ENCODE results near the gene CUBN.

CUBN gene

DNA sequence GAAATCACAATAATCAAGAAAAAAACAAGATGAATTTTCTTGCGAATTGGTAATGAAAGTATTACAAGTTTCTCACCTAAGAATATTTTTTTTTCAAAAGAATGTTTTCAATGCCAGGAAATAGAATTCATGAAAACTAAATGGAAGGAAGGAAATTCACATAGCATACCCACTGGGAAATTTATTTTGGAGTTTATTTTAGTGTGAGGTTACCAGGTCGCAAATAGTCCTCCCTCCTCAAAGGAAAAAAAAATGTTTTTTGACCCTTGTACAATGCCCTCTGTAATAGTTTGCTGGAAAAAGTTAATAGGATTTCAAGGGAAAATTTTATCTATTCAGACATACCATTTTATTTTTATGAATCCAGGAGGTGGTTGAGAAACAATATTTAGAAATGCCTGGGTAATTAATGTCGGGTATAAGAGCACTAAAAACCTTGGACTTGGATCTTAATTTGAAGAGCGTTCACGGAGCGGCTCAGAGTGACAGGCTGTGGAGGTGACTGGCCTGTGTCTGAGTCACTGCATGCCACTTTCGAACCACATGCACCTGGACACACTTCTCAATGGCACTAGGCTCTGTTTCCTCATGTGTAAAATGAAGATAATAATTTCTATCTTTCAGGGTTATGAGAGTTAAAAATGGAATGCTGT lies 28.2 kb downstream of the CUBN start:
- DNase-seq = no peak

- DNase-seq = no peak
Measured at GRCh38 chr10:17100586-17100985, 29.0 kb downstream of the CUBN start.

DNA sequence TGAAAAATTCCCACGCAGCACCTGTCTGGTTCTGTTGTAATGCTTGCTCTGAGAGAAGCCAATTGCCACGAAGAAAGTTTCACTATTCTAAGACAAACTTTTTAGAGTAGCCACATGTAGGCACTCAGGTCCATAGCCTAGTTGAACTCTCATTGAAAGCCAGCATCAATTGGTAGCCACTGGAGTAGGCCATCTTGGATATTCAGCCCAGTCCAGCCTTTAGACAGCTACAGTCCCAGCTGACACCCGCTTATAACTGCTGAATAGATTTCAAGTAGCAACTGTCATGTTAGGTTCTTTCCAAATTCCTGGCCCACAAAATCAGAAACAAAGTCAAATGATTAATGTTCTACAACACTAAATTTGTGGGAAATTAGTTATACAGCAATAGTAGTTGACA lies 31.6 kb downstream of the CUBN start:
- no peak for DNase-seq

DNA sequence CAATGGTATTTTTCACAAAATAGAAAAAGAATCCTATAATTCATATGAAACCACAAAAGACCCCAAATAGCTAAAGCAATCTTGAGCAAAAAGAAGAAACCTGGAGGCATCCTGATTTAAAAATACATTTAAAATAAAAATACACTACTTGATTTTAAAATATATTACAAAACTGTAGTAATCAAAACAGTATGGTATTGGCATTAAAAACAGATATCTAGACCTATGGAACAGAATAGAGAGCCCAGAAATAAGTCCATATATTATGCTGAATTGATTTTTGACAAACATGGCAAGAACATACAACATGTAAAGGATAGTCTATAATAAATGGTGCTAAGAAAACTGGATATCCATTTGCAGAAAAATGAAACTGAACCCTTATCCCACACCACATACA lies 34.8 kb downstream of the CUBN start:
- no peak for DNase-seq

DNA sequence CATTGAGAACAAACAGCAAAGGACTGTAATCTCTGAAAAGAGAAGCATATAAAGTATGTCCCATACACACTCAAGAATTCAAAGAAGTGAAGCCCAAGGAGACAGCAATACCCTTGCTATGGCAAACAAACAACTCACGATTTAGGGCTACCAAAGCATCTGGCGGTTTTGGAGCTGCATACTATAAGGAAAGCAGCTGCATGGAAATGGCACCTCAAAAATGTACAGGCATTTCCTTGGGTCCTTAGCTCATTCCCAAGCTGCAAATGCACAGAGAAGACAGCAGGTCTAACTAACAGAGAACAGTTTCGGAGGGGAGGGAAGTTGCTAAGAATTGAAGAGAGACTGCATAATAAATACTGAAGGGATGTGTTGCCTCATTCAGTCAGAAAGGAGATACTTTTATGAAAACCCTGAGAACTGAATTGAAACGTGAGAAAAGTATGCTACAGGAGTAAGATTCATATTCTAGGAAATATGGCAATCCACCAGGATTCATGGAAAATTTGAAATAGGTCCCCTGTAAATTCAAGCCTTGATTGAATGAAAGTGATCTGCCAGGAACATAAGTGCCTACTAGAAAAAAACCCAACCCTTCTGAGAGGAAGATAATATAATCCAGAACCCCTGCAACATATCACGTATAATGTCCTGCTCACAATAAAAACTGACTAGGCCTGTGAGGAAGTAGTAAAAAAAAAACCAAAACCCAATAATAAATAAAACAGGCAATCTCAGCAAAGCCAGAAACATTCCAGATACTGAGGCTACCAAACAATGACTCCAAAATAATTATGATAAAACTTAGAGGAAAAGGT lies 36.4 kb downstream of the CUBN start:
- DNase-seq = no peak

- DNase-seq = no peak
Measured at GRCh38 chr10:17092216-17092944, 37.2 kb downstream of the CUBN start.

GRCh38 chr10:17088118-17088806 lies 41.3 kb downstream of the CUBN start:
- DNase-seq = no peak

GRCh38 chr10:17086865-17087367 lies 42.7 kb downstream of the CUBN start:
- no peak for DNase-seq

DNA sequence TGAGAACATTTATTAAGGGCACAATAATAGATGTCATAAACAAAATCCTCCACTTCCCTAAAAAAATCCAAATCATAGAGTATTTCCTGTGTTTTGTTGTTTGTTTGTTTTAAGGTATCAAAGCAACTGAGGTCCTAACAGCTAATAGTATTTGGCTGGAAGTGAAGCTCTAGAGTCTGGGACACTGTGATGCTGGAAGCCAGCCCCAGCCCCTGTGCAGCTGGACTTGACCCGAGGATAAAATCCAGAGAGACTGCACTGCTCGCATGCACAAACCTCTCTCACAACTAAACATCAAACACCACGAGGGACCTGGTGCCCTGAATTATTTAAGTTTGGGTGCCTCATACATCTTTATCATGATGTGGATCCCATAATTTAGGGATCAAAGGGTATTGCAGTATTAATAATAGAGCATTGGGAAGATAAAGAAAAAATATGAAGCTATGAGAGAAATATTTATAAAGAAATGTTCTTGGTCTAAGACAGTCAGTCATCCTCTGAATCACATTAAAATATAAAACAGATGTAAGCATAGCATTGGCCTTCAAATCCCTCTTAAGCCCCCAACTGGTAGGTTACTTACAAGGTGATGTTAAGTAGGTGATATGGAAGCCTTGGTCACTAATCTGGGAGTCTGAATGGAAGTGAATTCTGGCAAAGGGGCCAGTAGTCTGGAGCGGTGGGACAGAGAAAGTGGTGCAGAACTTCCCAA lies 44.4 kb downstream of the CUBN start:
- no peak for DNase-seq

- DNase-seq = no peak
Measured at GRCh38 chr10:17084258-17084657, 45.4 kb downstream of the CUBN start.

GRCh38 chr10:17081431-17081830 lies 48.2 kb downstream of the CUBN start:
- no peak for DNase-seq

DNA sequence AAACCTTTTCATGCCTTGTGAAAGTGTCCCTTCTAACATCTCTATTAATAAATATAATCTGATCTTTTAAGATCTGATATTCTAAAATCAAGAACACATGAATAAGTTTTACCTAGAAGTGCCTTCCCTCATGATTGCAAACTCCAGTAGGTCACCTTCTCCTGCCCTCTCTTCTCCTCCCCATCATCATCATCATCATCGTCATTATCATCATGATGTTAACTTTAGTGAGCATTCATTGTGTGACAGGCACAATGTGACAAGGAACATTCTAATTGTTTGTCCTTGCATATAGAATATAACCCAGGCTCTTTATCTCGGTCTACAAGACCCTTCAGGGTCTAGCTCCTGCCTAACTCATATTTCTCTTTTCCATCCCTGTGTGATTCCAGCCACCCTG lies 51.7 kb downstream of the CUBN start:
- DNase-seq = no peak

GRCh38 chr10:17077346-17077781 lies 52.2 kb downstream of the CUBN start:
- DNase-seq = no peak

DNA sequence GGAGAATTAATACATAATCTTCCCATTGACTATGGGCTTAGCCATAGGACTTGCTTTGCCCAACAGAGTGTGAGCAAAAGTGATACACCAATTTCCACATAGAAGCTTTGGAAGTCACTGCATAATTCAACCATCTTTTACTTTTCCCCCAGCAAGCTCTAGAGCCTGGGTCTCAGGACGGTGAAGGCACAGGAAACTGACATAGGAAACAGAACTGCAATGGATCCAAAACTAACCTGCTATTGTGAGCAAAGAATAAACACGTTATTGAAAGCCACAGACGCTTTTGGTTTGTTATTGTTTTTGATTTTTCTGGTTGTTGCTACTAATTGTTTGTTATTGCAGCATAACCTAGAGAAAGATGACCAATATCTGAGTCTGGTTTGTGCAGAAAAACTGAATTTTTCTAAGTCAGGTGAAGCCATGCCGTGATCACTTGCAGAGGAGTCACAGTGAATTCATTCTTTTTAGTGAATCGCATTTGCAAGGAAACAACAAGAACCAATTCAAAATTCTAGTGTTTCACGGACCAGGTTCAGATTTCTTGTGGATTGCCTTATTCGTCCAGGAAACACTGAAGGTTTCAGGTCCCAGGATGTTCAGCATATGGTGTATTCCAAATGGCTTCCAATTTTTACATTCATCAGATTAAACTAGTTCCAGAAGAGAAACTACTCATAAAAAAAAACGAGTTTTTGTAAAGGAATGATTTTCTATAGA lies 52.8 kb downstream of the CUBN start:
- no peak for DNase-seq

- DNase-seq = no peak
Measured at GRCh38 chr10:17075533-17076359, 53.9 kb downstream of the CUBN start.

GRCh38 chr10:17074541-17074847 lies 55.1 kb downstream of the CUBN start:
- no peak for DNase-seq

DNA sequence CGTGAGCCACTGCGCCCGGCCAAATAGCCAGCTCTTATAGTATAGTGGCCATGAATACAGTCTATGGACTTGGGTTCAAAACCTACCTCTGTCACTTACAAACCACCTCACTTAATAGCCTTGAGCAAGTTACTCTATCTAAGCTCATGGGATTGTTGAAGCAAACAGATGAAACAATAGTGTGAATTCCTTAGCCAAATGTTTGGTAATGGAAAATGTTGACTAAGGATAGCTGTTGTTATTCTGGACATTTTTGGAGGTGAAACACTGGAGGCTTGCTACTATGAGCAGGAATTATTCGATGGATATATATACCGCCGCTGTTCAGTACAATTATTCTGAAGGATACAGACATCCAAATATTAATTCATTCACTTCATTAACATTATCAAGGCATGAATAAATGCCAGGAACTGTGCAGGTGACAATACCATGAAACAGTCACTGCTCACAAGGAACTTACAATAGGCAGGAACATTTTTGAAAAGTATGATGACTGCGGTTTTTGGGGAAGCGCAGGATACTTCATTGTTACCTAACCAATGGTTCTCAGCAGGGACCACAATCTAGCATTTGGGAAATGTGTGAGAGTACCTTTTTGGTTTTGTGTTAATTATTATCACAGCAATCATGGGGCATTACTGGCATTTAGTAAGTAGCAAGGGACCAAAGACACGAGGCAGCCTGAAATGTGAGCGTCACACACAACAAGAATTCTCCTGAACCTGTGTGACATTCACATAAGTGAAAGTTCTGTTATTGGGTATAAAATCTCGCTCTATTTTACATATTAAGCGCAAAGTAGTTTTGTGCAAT lies 55.7 kb downstream of the CUBN start:
- DNase-seq = no peak

GRCh38 chr10:17068953-17069352 lies 60.7 kb downstream of the CUBN start:
- DNase-seq = no peak

DNA sequence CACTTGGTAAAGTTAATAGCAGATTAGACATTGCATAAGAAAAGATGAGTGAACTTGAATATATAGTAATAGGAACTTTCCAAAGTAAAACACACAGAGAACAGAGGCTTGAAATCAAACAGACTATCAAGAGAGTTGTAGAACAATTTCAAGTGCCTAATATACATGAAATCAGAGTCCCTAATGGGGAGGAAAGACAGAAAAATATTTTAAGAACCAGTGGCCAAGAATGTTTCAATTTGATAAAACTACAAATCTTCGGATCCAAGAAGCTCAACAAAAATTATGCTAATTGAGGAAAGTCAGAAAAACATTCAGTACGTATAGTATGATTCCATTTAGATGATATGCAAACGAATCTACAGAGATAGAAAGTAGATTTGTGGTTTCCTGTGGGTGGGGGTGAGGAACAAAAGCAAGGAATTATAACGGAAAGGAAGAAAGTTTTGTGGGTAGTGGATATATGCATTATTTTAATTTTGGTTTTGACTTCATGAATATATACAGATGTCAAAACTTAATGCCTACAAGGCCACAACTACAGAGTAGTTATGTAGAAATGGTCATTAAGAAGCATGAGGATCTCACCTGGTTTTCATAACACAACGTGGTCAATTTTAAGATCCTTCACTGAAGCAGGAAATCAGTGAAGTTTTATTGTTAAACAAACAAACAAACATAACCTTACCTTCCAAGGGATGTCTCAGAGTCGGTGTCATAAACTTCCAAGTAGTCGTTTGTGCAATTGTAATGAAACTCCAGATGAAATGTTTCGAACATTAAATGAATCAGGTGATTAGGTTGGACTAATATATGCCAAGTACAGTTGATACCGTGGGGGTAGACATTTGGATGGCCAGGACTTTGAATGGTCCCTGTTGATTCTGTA lies 62.0 kb downstream of the CUBN start:
- no peak for DNase-seq

All from NCI-H2029 (cell line).